ENCODE measurements around the gene NBAS. TPM values are rescaled to one million over a fixed set of nuclear protein-coding genes. Genes with fewer than 3 reads are reported as not detected.

Gene NBAS
- total and polyA plus RNA-seq, 2 of the 13 experiments (the other 11 are each of a cell fraction or from before 2014, with no cell fraction given), result 33.6 to 58.7 TPM

- TF ChIP-seq CEBPG (CRISPR knock-in tag; IDR thresholded peaks at IDR 0.05) (peak; percentile 34), ZMAT3 (CRISPR knock-in tag; conservative IDR thresholded peaks at IDR 0.05) (no peak), CEBPB (IDR thresholded peaks at IDR 0.05; ENCODE audit: borderline replicate concordance, low read depth, low read length) (peak; percentile 68; the same call in 1 of the 2 replicates), ATF7 (IDR thresholded peaks at IDR 0.05) (0 out of 2 replicates have a peak, but pooled peaks have one; percentile 28), ATF7 (CRISPR knock-in tag; IDR thresholded peaks at IDR 0.05) (no peak), ZNF577 (CRISPR knock-in tag; IDR thresholded peaks at IDR 0.05; ENCODE audit: borderline replicate concordance, low read depth) (no peak), HNF4G (IDR thresholded peaks at IDR 0.05; ENCODE audit: borderline replicate concordance, low read depth, low read length) (no peak), HNF4G (CRISPR knock-in tag; IDR thresholded peaks at IDR 0.05; ENCODE audit: borderline replicate concordance, low read depth) (no peak), SRSF1 (optimal IDR thresholded peaks at IDR 0.05; ENCODE audit: low read depth, low read length) (no peak), BORCS8-MEF2B (CRISPR knock-in tag; IDR thresholded peaks at IDR 0.05) (no peak), ZSCAN25 (CRISPR knock-in tag; IDR thresholded peaks at IDR 0.05) (no peak), ZNF660 (CRISPR knock-in tag; IDR thresholded peaks at IDR 0.05; ENCODE audit: borderline replicate concordance, low read depth) (no peak)
Observed at GRCh38 chr2:15278296-15278695, 282.8 kb downstream of the NBAS start (continued).

GRCh38 chr2:15275346-15275745 is 285.8 kb downstream of the NBAS start:
- H3K9ac ChIP-seq (ENCODE audit: insufficient read depth, low read depth, low read length), result no peak overlapping the region
- no peak overlapping the region for H3K4me2 ChIP-seq (ENCODE audit: low read depth, low read length)
- H3K4me3 ChIP-seq (replicated peaks in 1 of 3; ENCODE audit: insufficient read depth in 1 of 3, low read depth in 2 of 3, low read length in 3 of 3), result no peak overlapping the region
- H3K27me3 ChIP-seq (ENCODE audit: control insufficient read depth in 1 of 2, insufficient read depth in 2 of 2, low read length in 2 of 2), result no peaks in the 10 kb centered on the region
- no peaks in the 10 kb centered on the region for H3K9me3 ChIP-seq (ENCODE audit: low read length)
- CTCF ChIA-PET (ENCODE audit: low intra/inter-chr PET ratio, low total read pairs), result no interaction called here
- H3K27ac ChIP-seq (ENCODE audit: extremely low read length, insufficient read depth, low read length), result no peak overlapping the region
- POLR2A ChIA-PET, result no interaction called here
- no peak for TF ChIP-seq KLF9 (CRISPR knock-in tag; IDR thresholded peaks at IDR 0.05; ENCODE audit: low read depth)
- TF ChIP-seq ZNF678 (CRISPR knock-in tag; IDR thresholded peaks at IDR 0.05), result no peak
- no peak for TF ChIP-seq THAP8 (CRISPR knock-in tag; IDR thresholded peaks at IDR 0.05; ENCODE audit: borderline replicate concordance)
- TF ChIP-seq ZNF446 (CRISPR knock-in tag; IDR thresholded peaks at IDR 0.05), result no peak
- peak; percentile 38; the same call in 1 of the 2 replicates for TF ChIP-seq ZBTB21 (CRISPR knock-in tag; IDR thresholded peaks at IDR 0.05)
- no peak for TF ChIP-seq E2F2 (CRISPR knock-in tag; IDR thresholded peaks at IDR 0.05; ENCODE audit: borderline replicate concordance)
- TF ChIP-seq ZNF720 (CRISPR knock-in tag; IDR thresholded peaks at IDR 0.05), result no peak
- TF ChIP-seq ZNF224 (CRISPR knock-in tag; IDR thresholded peaks at IDR 0.05), result no peak
- no peaks in the 10 kb centered on the region for H4K20me1 ChIP-seq (ENCODE audit: insufficient read depth, low read length)
- H2AFZ ChIP-seq (ENCODE audit: low read length), result no peak overlapping the region
- BruUV-seq (replicated peaks), result no TSS peak
- H3K4me1 ChIP-seq (ENCODE audit: insufficient read depth, low read length), result peaks cover 21% of the 10 kb centered on the region
- DNase-seq (ENCODE audit: low spot score) (peak; percentile 12), ATAC-seq (no peak), FAIRE-seq (peak; percentile 70)
- 73% methylated on average over 2 of the region's 2 CpGs for WGBS (ENCODE audit: low lambda C conversion rate)
- intact Hi-C loops (cut with micrococcal nuclease; ENCODE audit: unreplicated experiment), result no loop called here
- H3K36me3 ChIP-seq (replicated peaks in 1 of 2; ENCODE audit: control insufficient read depth in 1 of 2, insufficient read depth in 2 of 2, low read length in 2 of 2), result peaks cover 2 to 24% of the 10 kb centered on the region in 2 experiments
- in situ Hi-C loops (cut with HindIII; ENCODE audit: extremely low pct_ligation_motif_present, low pct_unique_long_range_greater_than_20kb), result no loop called here
- no peaks in the 10 kb centered on the region for H3K79me2 ChIP-seq (ENCODE audit: insufficient read depth, low read length)

Measured in HepG2 (cell line).